ENCODE data around the gene CACNG7.
"Not testable (repeated sequence)": the region's sequence is repeated elsewhere in the genome, so short reads cannot be mapped to it uniquely, and the experiment has no call there.

Gene CACNG7

GRCh38 chr19:53905787-53906186 lies 3.3 kb upstream of the CACNG7 start:
- DNase-seq (ENCODE audit: low read depth) = no peak

GRCh38 chr19:53906211-53907192 lies 2.6 kb upstream of the CACNG7 start:
- DNase-seq (ENCODE audit: low read depth) = peak; percentile 49

GRCh38 chr19:53907193-53907581 lies 1.9 kb upstream of the CACNG7 start:
- DNase-seq (ENCODE audit: low read depth) = no peak

- DNase-seq (ENCODE audit: low read depth) = no peak
These were observed 1.4 kb upstream of the CACNG7 start for GRCh38 chr19:53907690-53908089.

GRCh38 chr19:53908106-53908934 lies 758 bp upstream of the CACNG7 start:
- no peak for DNase-seq (ENCODE audit: low read depth)

- DNase-seq (ENCODE audit: low read depth) = no peak
These were observed 542 bp downstream of the CACNG7 start for GRCh38 chr19:53909471-53910169.

GRCh38 chr19:53910170-53910518 lies 1.1 kb downstream of the CACNG7 start:
- no peak for DNase-seq (ENCODE audit: low read depth)

- DNase-seq (ENCODE audit: low read depth) = no peak
These were observed 3.6 kb downstream of the CACNG7 start for GRCh38 chr19:53912653-53913052.

GRCh38 chr19:53915000-53915399 lies 5.9 kb downstream of the CACNG7 start:
- DNase-seq (ENCODE audit: low read depth) = no peak

- no peak for DNase-seq (ENCODE audit: low read depth)
These were observed 6.9 kb downstream of the CACNG7 start for GRCh38 chr19:53916004-53916403.

- no peak for DNase-seq (ENCODE audit: low read depth)
These were observed 8.3 kb downstream of the CACNG7 start for GRCh38 chr19:53917356-53917755.

- DNase-seq (ENCODE audit: low read depth) = peak; percentile 23
These were observed 18.7 kb downstream of the CACNG7 start for GRCh38 chr19:53927739-53928138.

GRCh38 chr19:53936029-53936428 lies 27.0 kb downstream of the CACNG7 start:
- DNase-seq (ENCODE audit: low read depth) = no peak

GRCh38 chr19:53942001-53942786 lies 33.1 kb downstream of the CACNG7 start:
- DNase-seq (ENCODE audit: low read depth) = no peak

- DNase-seq (ENCODE audit: low read depth) = no peak
These were observed 35.3 kb downstream of the CACNG7 start for GRCh38 chr19:53944416-53944815.

GRCh38 chr19:53944933-53945332 lies 35.9 kb downstream of the CACNG7 start:
- DNase-seq (ENCODE audit: low read depth) = no peak

GRCh38 chr19:53945441-53945840 lies 36.4 kb downstream of the CACNG7 start:
- no peak for DNase-seq (ENCODE audit: low read depth)

GRCh38 chr19:53945998-53946397 lies 36.9 kb downstream of the CACNG7 start:
- DNase-seq (ENCODE audit: low read depth) = no peak

- DNase-seq (ENCODE audit: low read depth) = no peak
These were observed 38.5 kb downstream of the CACNG7 start for GRCh38 chr19:53947624-53948023.

- DNase-seq (ENCODE audit: low read depth) = not testable (repeated sequence)
These were observed 39.5 kb downstream of the CACNG7 start for GRCh38 chr19:53948611-53949010.

- no peak for DNase-seq (ENCODE audit: low read depth)
These were observed 42.4 kb downstream of the CACNG7 start for GRCh38 chr19:53951436-53951835.
